Lower lobe of right lung (tissue), 2 donors: ENCODE measurements around the gene USP24. TPM values are rescaled to one million over a fixed set of nuclear protein-coding genes. Genes with fewer than 3 reads are reported as not detected.

Source experiments
- ATAC-seq, 2 donors: fragments of 200-7000 bp; cut with Tn5 transposase; one replicate each; pipeline ENCODE4 v1.9.1; 2020 to 2022; ENCODE audit warnings: mild to moderate bottlenecking in 2 of 2, moderate library complexity in 2 of 2
- DNase-seq: peaks from one replicate; pipeline ENCODE4 v3.0.0-alpha.2; 2020
- H3K27ac ChIP-seq: fragments of 200-600 bp; one replicate; pipeline ENCODE4 v1.8.0; 2022
- H3K27me3 ChIP-seq: fragments of 200-600 bp; one replicate; pipeline ENCODE4 v1.8.0; 2022; ENCODE audit warnings: low read depth
- H3K36me3 ChIP-seq: fragments of 200-600 bp; one replicate; pipeline ENCODE4 v1.8.0; 2022; ENCODE audit warnings: mild to moderate bottlenecking
- H3K4me1 ChIP-seq: fragments of 200-600 bp; one replicate; pipeline ENCODE4 v1.8.0; 2022
- H3K4me3 ChIP-seq: fragments of 200-600 bp; one replicate; pipeline ENCODE4 v1.8.0; 2022; ENCODE audit warnings: mild to moderate bottlenecking
- H3K9me3 ChIP-seq: fragments of 200-600 bp; one replicate; pipeline ENCODE4 v1.8.0; 2022
- CTCF ChIP-seq: fragments of 200-600 bp; IDR thresholded peaks from one replicate; pipeline ENCODE4 v1.8.0; 2022; ENCODE audit warnings: antibody characterized with exemption, mild to moderate bottlenecking
- intact Hi-C: fragments of 100-400 bp; cut with DNase I; formaldehyde crosslinking; loops from one replicate; pipeline ENCODE4 v1.11.0; 2022
- total RNA-seq: library from RNA; stranded (reverse); fragmentation: NEBNext Ultra II Directional; extraction: Animal tissue kit (Norgen Biotek cat#: 25700); gene quantifications from one replicate; pipeline ENCODE4 v1.2.1, GENCODE V29; 2021
- donor health status: DM: no; HTN: yes; CAD: no; lungs with severe emphysema.

The USP24 gene
- total RNA-seq, 1 donor from 2014 or later = 37.6 TPM

DNA sequence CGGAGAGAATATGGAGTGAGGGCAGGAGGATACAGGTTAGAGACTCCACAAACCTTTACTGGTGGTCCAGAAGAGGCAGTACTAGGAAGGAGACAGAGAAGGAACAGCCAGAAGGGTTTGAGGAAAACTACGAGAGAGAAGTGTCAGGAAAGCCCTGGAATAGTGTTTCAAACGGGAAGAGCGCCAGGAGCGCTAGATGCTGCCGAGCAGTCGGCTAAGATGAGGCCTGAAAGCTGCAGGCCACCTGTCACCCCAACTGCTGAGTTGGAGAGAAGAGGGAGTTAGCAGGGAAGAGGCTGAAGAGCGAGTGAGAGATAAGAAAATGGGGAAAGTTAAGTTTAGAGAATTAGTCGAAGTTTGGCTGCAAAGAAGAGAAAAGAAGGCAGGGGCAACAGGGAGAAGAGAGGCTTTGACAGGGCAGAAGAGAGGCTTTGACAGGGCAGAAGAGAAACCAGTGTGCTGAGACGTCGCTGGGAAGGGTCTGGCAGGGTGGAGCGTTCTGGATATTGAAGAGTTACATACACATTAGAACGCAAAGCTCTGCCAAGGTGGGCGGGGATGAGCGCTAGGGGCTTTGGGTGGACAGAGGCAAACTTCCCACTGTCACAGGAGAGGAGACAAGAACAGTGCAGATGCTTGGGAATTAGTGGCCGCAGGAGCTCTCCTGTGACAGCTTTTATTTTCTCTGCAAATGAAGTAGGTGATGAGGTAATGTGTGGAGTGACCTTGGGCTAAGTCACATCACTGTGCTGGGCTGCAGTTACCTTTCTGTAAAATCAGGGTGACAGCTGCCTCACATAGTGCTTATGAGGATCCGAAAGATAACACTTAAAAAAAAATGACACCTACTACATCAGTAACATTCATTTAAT, 144.6 kb downstream of the USP24 start:
- H3K4me1 ChIP-seq = no peaks in the 10 kb centered on the region
- TF ChIP-seq CTCF = no peak
- DNase-seq = no peak
- ATAC-seq = no peak
- no peak overlapping the region for H3K27ac ChIP-seq
- no peaks in the 10 kb centered on the region for H3K27me3 ChIP-seq
- H3K4me3 ChIP-seq = no peak overlapping the region
- H3K9me3 ChIP-seq = no peaks in the 10 kb centered on the region
- intact Hi-C loops = no loop called here
- H3K36me3 ChIP-seq = peaks cover 93% of the 10 kb centered on the region

DNA sequence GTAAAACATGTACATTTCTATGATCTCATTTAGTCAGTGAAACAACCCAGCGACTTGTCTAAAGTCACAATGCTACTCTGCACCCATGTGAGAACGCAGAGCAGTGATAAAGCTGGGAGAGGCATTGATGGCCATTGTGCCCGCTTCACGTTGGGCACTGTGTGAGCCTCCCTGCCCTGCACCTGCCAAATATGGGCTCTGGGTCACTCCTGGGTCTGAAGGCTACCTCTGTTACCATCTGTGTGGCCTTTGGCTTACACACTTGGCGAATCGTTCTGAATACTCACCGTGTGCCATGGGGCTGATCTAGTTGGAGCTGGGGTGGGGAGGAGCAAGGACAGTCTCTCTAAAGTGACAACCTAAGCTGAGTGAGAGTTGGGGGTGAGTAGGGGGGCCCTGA, 145.9 kb downstream of the USP24 start:
- H3K27ac ChIP-seq = no peak overlapping the region
- H3K4me1 ChIP-seq = peaks cover 12% of the 10 kb centered on the region
- ATAC-seq (no peak), DNase-seq (no peak)
- H3K36me3 ChIP-seq = peaks cover 81% of the 10 kb centered on the region
- no peaks in the 10 kb centered on the region for H3K27me3 ChIP-seq
- no peaks in the 10 kb centered on the region for H3K9me3 ChIP-seq
- H3K4me3 ChIP-seq = no peak overlapping the region
- TF ChIP-seq CTCF = no peak
- intact Hi-C loops = no loop called here

DNA sequence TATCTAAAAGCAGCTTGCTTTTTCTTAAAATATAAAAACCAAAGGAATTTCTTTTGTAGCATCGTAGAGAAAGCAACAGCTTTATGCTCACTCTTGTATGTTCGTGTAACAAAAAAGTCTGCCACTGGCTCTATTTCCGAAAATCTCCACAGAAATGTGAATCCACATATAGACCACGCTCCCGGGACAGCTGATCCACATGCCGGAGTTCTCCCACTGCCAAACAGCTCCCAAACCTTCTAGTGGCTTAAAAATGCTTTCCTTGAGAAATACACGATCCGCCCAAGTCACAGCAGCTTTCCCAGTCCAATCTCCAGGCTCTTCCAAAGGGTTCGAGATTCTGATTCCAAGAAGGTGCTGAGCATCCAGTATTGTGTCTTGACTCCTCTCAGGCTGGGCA, 146.5 kb downstream of the USP24 start:
- DNase-seq = no peak
- Histone ChIP-seq H3K27ac (no peak overlapping the region), H3K4me3 (no peak overlapping the region), H3K9me3 (no peaks in the 10 kb centered on the region), H3K27me3 (no peaks in the 10 kb centered on the region), H3K36me3 (peaks cover 74% of the 10 kb centered on the region), H3K4me1 (peaks cover 15% of the 10 kb centered on the region)
- intact Hi-C loops = no loop called here
- TF ChIP-seq CTCF = no peak
- no peak for ATAC-seq

DNA sequence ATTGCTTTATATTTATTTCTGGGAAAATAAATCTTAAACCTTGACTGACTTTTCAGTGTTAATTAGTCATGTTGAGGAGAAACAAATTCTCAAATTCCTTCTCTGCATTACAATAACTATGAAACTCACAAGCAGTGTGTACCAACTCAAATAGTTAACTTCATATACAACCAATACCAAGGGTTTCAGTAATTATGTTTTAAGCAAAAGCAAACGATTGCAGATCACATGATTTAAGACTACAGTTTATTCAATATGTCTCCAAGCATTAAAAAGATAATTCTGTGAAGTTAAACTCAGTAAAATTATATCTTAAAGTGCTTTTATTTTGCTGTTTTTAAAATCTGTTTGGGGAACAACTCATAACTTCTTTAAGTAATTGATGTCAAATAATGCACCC, 147.2 kb downstream of the USP24 start:
- Histone ChIP-seq H3K27me3 (no peaks in the 10 kb centered on the region), H3K4me3 (no peak overlapping the region), H3K9me3 (no peaks in the 10 kb centered on the region), H3K4me1 (peaks cover 15% of the 10 kb centered on the region), H3K36me3 (peaks cover 67% of the 10 kb centered on the region), H3K27ac (no peak overlapping the region)
- intact Hi-C loops = no loop called here
- TF ChIP-seq CTCF = no peak
- ATAC-seq = no peak
- no peak for DNase-seq

DNA sequence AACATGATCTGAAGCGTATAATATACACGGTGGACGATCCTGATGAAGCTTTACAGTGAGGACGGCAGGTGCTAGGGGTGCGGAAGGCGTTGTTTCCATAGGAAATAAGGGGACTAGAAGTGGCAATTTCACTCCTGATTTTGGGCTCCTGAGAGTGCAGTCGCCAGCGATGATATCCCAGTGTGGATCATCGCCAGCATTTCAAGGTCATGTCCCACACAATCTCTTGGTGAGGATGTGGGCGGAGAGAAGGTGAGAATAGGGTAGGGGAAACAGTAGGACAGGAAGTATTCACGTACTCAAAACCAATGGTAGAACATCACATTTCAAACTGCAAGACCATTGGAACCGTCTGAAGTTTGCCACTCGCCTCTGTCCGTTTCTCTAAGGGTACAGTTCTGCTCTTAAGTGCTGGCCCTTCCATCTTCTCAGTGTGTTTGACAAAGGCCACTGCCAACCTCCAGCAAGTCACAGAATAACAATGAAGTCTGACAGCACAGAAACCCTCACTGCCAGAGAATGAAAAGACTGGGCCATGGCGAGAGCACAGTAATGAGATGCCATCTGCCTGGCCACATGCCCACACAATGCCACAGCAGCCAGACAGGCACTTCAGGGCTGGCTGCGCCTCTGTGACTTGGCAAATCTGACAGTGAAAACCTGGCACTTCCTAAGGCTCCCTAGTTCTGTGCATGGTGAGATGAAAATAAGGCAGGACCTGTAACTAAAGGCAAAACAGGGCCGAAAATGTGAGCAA, 148.0 kb downstream of the USP24 start:
- H3K36me3 ChIP-seq = peaks cover 60% of the 10 kb centered on the region
- H3K4me3 ChIP-seq = no peak overlapping the region
- intact Hi-C loops = no loop called here
- H3K9me3 ChIP-seq = no peaks in the 10 kb centered on the region
- H3K27me3 ChIP-seq = no peaks in the 10 kb centered on the region
- no peak overlapping the region for H3K27ac ChIP-seq
- DNase-seq (no peak), ATAC-seq (no peak)
- peaks cover 15% of the 10 kb centered on the region for H3K4me1 ChIP-seq
- TF ChIP-seq CTCF = no peak
